ENCODE results near the gene NME7.

DNA sequence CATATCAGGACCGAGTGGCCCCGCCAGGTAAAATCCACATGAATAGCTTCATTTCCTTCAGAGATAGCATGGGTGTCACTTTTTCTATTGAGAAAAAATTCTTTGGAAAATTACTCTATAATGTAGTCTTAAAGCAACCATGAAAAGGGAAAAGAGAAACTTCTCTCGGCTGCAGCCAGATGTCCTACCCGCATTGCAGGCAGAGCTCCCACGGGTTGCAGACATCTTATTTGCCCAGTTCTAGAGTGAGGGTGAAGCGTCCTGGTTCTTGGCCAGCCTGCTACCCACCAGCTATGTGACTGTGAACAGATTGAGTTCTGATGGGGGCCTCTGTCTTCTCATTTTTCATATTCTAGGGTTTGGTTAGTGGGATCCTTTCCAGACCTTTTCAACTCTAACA is 256.1 kb downstream of the NME7 start:
- TF ChIP-seq, protein P1, sequence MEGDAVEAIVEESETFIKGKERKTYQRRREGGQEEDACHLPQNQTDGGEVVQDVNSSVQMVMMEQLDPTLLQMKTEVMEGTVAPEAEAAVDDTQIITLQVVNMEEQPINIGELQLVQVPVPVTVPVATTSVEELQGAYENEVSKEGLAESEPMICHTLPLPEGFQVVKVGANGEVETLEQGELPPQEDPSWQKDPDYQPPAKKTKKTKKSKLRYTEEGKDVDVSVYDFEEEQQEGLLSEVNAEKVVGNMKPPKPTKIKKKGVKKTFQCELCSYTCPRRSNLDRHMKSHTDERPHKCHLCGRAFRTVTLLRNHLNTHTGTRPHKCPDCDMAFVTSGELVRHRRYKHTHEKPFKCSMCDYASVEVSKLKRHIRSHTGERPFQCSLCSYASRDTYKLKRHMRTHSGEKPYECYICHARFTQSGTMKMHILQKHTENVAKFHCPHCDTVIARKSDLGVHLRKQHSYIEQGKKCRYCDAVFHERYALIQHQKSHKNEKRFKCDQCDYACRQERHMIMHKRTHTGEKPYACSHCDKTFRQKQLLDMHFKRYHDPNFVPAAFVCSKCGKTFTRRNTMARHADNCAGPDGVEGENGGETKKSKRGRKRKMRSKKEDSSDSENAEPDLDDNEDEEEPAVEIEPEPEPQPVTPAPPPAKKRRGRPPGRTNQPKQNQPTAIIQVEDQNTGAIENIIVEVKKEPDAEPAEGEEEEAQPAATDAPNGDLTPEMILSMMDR (IDR thresholded peaks at IDR 0.05) = no peak
- no peak for TF ChIP-seq TCF7L2 (IDR thresholded peaks at IDR 0.05; ENCODE audit: low read depth, low read length)
